SKM-1 treated with dmso at 0.1 percent for 144 hours (cell line): Measurements from ENCODE around the gene WDR44.
"Not testable (repeated sequence)": the region's sequence is repeated elsewhere in the genome, so short reads cannot be mapped to it uniquely, and the experiment has no call there.

Experiments
- DNase-seq: peaks from one replicate; lab custom pipeline; 2025; ENCODE audit not compliant: unreplicated experiment; lab: John Stamatoyannopoulos, UW

The WDR44 gene

GRCh38 chrX:118475903-118476302 lies 130.0 kb downstream of the WDR44 start:
- DNase-seq: no peak

GRCh38 chrX:118480172-118480571 lies 134.3 kb downstream of the WDR44 start:
- DNase-seq: no peak

GRCh38 chrX:118482384-118482783 lies 136.5 kb downstream of the WDR44 start:
- not testable (repeated sequence) for DNase-seq

GRCh38 chrX:118484216-118484903 lies 138.5 kb downstream of the WDR44 start:
- no peak for DNase-seq

GRCh38 chrX:118486693-118487092 lies 140.8 kb downstream of the WDR44 start:
- not testable (repeated sequence) for DNase-seq

- DNase-seq: no peak
Measured at GRCh38 chrX:118493016-118493415, 147.1 kb downstream of the WDR44 start.

- no peak for DNase-seq
Measured at GRCh38 chrX:118493653-118494297, 147.9 kb downstream of the WDR44 start.

GRCh38 chrX:118495061-118495921 lies 149.4 kb downstream of the WDR44 start, which contains the start of gene DOCK11:
Gene DOCK11, plus strand, starts transcription at chrX:118495815. Its CDS starts 157 bp downstream, at chrX:118495972.
- peak; percentile 80 for DNase-seq

- DNase-seq: peak; percentile 63
Measured at GRCh38 chrX:118495958-118496762, 150.3 kb downstream of the WDR44 start.

- no peak for DNase-seq
Measured at GRCh38 chrX:118496763-118497079, 150.8 kb downstream of the WDR44 start.

- DNase-seq: no peak
Measured at GRCh38 chrX:118497180-118497818, 151.4 kb downstream of the WDR44 start.

GRCh38 chrX:118498351-118498750 lies 152.4 kb downstream of the WDR44 start:
- DNase-seq: no peak

GRCh38 chrX:118498755-118499154 lies 152.8 kb downstream of the WDR44 start:
- DNase-seq: no peak

- no peak for DNase-seq
Measured at GRCh38 chrX:118499295-118499694, 153.4 kb downstream of the WDR44 start.
